ENCODE data around the gene KCNIP2.

GRCh38 chr10:101841826-101842225 is 1.8 kb downstream of the KCNIP2 start:
- no peak for TF ChIP-seq YY1 (IDR thresholded peaks at IDR 0.05; ENCODE audit: insufficient read depth, insufficient read length)
- no peak for TF ChIP-seq ZNF274 (IDR thresholded peaks at IDR 0.05; ENCODE audit: low read depth, low read length)
- TF ChIP-seq SUZ12 (IDR thresholded peaks at IDR 0.05; ENCODE audit: extremely low read depth, insufficient read depth, insufficient read length): no peak
